Activated CD4-positive, CD25-positive, alpha-beta regulatory T cell treated with anti-CD3 and anti-CD28 coated beads, Interleukin-2, amount 50 U/mL, for 16 hours (primary cell): Measurements from ENCODE around the gene CENPX.
A peak's percentile ranks its signal among the peaks of the same experiment; 100 is the strongest.
"Not testable (repeated sequence)": the region's sequence is repeated elsewhere in the genome, so short reads cannot be mapped to it uniquely, and the experiment has no call there.

Source experiments
- DNase-seq: peaks from one replicate; pipeline ENCODE4 v3.0.0-alpha.2; 2020; ENCODE audit warnings: low read depth, low spot score

CENPX gene

GRCh38 chr17:82039695-82040299 lies 17.1 kb upstream of the CENPX start:
- DNase-seq: no peak

GRCh38 chr17:82038796-82039409 lies 16.2 kb upstream of the CENPX start:
- DNase-seq: not testable (repeated sequence)

GRCh38 chr17:82037889-82038195 lies 15.2 kb upstream of the CENPX start:
- no peak for DNase-seq

- DNase-seq: peak; percentile 87
Measured at GRCh38 chr17:82037092-82037888, 14.6 kb upstream of the CENPX start, which contains the start of gene DCXR. DCXR (minus strand) TSS chr17:82037697; CDS start chr17:82037682, 15 bp downstream.

- DNase-seq: no peak
Measured at GRCh38 chr17:82036634-82037091, 14.0 kb upstream of the CENPX start.

- DNase-seq: no peak
Measured at GRCh38 chr17:82035956-82036633, 13.4 kb upstream of the CENPX start.

- no peak for DNase-seq
Measured at GRCh38 chr17:82035488-82035887, 12.8 kb upstream of the CENPX start.

GRCh38 chr17:82034371-82035011 lies 11.8 kb upstream of the CENPX start:
- no peak for DNase-seq

- DNase-seq: no peak
Measured at GRCh38 chr17:82033359-82034085, 10.8 kb upstream of the CENPX start.

- DNase-seq: no peak
Measured at GRCh38 chr17:82031885-82032627, 9.4 kb upstream of the CENPX start.

GRCh38 chr17:82031303-82031884 lies 8.7 kb upstream of the CENPX start, which contains the start of gene RAC3:
RAC3 (plus strand) TSS chr17:82031678; CDS start chr17:82031762, 84 bp downstream.
- DNase-seq: no peak

GRCh38 chr17:82030470-82031302 lies 8.0 kb upstream of the CENPX start:
- peak; percentile 65 for DNase-seq

- no peak for DNase-seq
Measured at GRCh38 chr17:82029990-82030469, 7.4 kb upstream of the CENPX start.

GRCh38 chr17:82029391-82029790 lies 6.7 kb upstream of the CENPX start:
- no peak for DNase-seq

GRCh38 chr17:82028966-82029365 lies 6.3 kb upstream of the CENPX start:
- no peak for DNase-seq

GRCh38 chr17:82028246-82028645 lies 5.6 kb upstream of the CENPX start:
- DNase-seq: no peak

GRCh38 chr17:82025401-82026107 lies 2.9 kb upstream of the CENPX start:
- DNase-seq: no peak

GRCh38 chr17:82024859-82025258 lies 2.2 kb upstream of the CENPX start:
- no peak for DNase-seq
